Fibroblast of skin of left quadriceps (primary cell): Measurements from ENCODE around the gene ANKRD36.
"Not testable (repeated sequence)": the region's sequence is repeated elsewhere in the genome, so short reads cannot be mapped to it uniquely, and the experiment has no call there.

ENCODE experiments used
- DNase-seq, 2 experiments: peaks; one replicate each; pipeline ENCODE4 v3.0.0-alpha.2; 2013; ENCODE audit warnings: low read depth in 2 of 2

ANKRD36 gene

GRCh38 chr2:97113882-97114255, 916 bp downstream of the ANKRD36 start:
- not testable (repeated sequence) for DNase-seq

- DNase-seq: not testable (repeated sequence)
These were observed 16.1 kb downstream of the ANKRD36 start for GRCh38 chr2:97129090-97129489.

- DNase-seq: not testable (repeated sequence)
These were observed 31.1 kb downstream of the ANKRD36 start for GRCh38 chr2:97144016-97144415.

GRCh38 chr2:97166548-97166947, 53.6 kb downstream of the ANKRD36 start:
- not testable (repeated sequence) for DNase-seq

- DNase-seq: not testable (repeated sequence)
These were observed 55.0 kb downstream of the ANKRD36 start for GRCh38 chr2:97167938-97168337.

GRCh38 chr2:97168583-97168982, 55.6 kb downstream of the ANKRD36 start:
- DNase-seq: not testable (repeated sequence)

GRCh38 chr2:97180391-97180790, 67.4 kb downstream of the ANKRD36 start:
- peak; percentile 5 to 11 for DNase-seq

GRCh38 chr2:97195349-97195748, 82.4 kb downstream of the ANKRD36 start:
- peak; percentile 38 to 45 for DNase-seq

GRCh38 chr2:97197251-97197650, 84.3 kb downstream of the ANKRD36 start:
- DNase-seq: not testable (repeated sequence)

GRCh38 chr2:97200887-97201286, 87.9 kb downstream of the ANKRD36 start:
- DNase-seq: not testable (repeated sequence)

- not testable (repeated sequence) for DNase-seq
These were observed 89.8 kb downstream of the ANKRD36 start for GRCh38 chr2:97202643-97203250.

- no peak for DNase-seq
These were observed 97.4 kb downstream of the ANKRD36 start for GRCh38 chr2:97210325-97210724.

- DNase-seq: not testable (repeated sequence)
These were observed 102.1 kb downstream of the ANKRD36 start for GRCh38 chr2:97215025-97215424.

- DNase-seq: not testable (repeated sequence)
These were observed 118.1 kb downstream of the ANKRD36 start for GRCh38 chr2:97230848-97231585.

GRCh38 chr2:97232981-97233380, 120.0 kb downstream of the ANKRD36 start:
- DNase-seq: not testable (repeated sequence)

- not testable (repeated sequence) for DNase-seq
These were observed 120.8 kb downstream of the ANKRD36 start for GRCh38 chr2:97233660-97234295.

- DNase-seq: not testable (repeated sequence)
These were observed 148.2 kb downstream of the ANKRD36 start for GRCh38 chr2:97261192-97261591.

GRCh38 chr2:97266449-97266848, 153.5 kb downstream of the ANKRD36 start:
- not testable (repeated sequence) for DNase-seq

GRCh38 chr2:97267411-97268074, 154.6 kb downstream of the ANKRD36 start:
- DNase-seq: no peak

GRCh38 chr2:97268075-97268591, 155.2 kb downstream of the ANKRD36 start:
- not testable (repeated sequence) for DNase-seq

GRCh38 chr2:97276232-97276798, 163.4 kb downstream of the ANKRD36 start:
- not testable (repeated sequence) for DNase-seq
